Measurements from ENCODE around the gene ADARB2.

The ADARB2 gene

DNA sequence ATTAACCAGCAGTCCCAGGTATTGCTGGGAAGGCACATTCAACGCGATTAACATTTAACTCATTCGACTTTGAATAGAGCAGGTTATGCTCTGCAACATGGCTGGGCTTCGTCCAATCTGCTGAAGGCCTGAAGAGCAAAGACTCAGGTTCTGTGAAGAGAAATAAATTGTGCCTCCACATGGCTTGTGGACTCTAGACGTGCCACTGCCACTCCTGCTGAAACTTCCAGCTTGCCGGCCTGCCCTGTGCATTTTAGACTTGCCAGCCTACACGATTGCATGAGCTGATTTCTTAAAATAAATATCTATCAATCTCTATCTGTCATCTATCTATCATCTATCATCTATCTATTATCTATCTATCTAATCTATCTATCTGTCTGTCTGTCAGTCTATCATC is 543.2 kb downstream of the ADARB2 start:
- no peak for DNase-seq (ENCODE audit: low read depth, low spot score)

GRCh38 chr10:1193561-1193960 is 543.8 kb downstream of the ADARB2 start:
- DNase-seq (ENCODE audit: low read depth, low spot score): no peak

GRCh38 chr10:1191752-1192151 is 545.6 kb downstream of the ADARB2 start:
- DNase-seq (ENCODE audit: low read depth, low spot score): no peak

DNA sequence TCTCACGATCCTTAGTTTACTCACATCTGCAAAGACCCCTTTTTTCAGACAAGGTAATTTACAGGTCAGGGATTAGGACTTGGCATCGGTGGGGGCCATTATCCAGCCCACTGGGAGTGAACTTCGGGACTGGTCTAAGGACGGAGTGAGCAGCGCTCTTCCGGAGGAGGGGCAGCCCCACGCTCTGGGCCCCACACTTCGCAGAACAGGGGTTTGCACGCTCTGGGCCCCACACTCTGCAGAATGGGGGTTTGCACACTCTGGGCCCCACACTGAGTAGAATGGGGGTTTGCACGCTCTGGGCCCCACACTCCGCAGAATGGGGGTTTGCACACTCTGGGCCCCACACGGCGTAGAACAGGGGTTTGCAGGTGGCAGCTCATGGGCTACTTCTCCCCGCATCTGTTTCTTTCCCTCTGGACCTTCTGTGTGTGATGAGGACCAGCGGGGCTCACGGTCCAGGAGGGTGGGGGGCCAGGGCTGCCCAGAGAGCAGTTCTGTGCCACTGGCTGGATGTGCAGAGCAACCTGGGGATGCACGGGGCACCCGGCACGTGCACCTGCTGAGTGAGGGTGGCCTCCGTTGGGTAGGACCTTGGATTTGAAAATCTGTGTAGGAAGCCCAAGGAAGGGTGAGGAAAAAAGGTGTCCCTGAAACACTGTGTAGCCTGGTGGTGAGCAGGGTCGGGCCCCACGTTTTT is 546.4 kb downstream of the ADARB2 start:
- DNase-seq (ENCODE audit: low read depth, low spot score): no peak

DNA sequence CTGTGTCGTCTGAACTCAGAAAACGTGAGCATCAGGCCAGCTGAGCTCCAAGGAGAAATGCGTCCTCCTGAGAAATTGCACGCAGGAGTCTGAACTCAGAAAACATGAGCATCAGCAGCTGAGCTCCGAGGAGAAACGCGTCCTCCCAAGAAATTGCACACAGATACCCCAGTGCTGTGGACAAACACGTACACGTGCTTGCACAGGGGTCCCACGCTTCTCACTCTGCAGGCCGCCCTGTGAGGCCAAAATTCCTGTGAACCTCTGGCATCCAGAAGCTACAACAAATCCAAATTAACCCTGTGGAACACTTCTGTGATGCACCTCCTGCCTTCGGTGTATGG is 547.3 kb downstream of the ADARB2 start:
- DNase-seq (ENCODE audit: low read depth, low spot score): no peak

DNA sequence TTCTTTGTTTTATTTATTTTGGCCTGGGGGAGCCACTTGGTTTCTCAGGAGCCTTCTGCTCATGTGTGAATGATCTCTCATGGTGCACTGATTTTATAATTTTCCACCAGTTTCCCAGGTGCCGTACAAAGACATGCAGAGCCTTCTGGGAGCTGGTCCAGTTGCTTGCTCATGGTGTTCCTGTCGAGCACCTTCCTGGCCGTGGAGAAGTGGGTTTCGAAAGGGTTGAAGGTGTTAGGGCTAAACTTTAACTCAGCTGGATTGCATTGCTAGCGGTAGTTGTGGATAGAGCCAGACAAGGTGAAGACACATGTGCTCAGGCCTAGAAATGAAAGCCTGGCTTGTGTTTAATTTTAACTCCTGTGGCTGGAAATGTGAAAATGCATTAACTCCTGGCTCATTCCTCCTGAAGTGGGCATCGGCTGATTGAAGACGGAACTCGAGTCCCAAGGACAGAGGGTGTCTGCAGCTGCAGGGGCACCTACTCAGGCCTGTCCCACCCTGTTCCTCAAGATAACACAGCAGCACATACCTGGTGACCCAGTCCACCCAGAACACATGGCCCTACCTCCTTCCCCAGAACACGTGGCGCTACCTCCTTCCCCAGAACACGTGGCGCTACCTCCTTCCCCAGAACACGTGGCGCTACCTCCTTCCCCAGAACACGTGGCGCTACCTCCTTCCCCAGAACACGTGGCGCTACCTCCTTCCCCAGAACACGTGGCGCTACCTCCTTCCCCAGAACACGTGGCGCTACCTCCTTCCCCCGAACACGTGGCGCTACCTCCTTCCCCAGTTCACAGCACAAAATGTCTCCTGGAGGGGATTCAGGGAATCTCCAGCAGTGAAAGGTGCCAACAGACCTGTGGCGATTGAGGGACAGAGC is 547.9 kb downstream of the ADARB2 start:
- DNase-seq (ENCODE audit: low read depth, low spot score): no peak

GRCh38 chr10:1188558-1189135 is 548.7 kb downstream of the ADARB2 start:
- DNase-seq (ENCODE audit: low read depth, low spot score): no peak

DNA sequence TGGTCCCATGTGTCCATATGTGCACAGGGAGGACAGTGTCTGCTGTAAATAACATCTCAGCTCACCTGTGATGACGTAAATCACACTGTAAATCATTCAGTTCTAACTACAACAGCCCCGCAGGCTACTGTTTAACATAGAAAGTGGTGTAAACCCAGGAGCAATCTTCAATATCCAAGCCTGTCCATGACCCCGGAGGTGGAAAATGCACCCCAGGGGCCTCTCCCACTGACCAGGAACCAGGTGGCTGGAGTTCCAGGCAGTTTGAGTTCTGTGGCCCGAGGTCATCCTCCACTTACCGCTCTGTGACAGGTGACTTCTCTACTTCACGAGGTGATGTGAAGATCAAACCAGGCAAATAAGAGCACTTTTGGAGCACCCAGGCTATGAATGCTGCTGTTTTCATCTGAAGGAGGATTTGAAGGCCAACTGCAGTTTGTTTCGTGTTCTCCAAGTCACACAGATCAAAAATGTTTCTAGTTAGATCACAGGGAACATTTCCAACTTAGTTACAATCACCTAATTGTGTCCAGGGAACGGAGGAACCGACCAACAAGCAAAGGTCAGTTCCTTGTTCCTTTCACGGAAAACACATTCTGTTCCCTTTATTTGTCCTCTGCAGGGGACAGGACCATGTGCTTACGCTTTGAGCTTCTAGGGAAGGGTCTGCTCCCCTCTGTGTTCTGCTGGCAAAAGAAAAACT is 549.3 kb downstream of the ADARB2 start:
- no peak for DNase-seq (ENCODE audit: low read depth, low spot score)

DNA sequence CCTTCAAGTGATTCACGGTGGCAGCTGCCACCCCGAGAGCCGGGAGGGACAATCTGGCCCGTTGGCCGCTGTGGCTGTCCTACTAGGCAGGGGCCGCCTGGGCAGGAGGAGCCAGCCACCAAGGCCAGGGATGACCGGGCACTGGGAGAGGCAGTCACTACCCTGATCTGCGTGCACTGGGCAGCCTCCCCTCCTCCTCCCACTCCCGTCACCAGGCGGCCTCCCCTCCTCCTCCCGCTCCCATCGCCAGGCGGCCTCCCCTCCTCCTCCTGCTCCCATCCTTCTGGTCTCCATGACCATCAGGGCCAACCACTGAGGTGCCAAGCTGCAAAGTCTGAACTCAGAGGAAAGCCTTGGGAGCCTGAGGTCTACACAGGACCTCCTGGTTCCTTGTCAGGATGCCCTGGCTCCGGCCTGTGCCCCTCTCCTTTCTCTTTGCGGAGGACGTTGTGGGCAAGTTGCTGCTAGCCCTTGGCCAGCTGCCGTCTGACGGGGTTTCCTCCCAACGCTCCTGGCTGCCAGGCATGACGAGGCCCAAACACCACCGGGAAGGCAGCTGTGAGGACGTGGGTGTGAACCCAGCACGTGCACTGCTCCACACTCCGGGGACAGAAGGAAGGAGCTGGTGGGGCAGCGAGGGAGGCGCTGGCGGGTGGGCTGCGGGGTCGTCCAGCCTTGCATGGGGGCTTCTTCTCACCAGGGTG is 550.0 kb downstream of the ADARB2 start:
- DNase-seq (ENCODE audit: low read depth, low spot score): no peak

GRCh38 chr10:1186683-1186990 is 550.7 kb downstream of the ADARB2 start:
- DNase-seq (ENCODE audit: low read depth, low spot score): no peak

DNA sequence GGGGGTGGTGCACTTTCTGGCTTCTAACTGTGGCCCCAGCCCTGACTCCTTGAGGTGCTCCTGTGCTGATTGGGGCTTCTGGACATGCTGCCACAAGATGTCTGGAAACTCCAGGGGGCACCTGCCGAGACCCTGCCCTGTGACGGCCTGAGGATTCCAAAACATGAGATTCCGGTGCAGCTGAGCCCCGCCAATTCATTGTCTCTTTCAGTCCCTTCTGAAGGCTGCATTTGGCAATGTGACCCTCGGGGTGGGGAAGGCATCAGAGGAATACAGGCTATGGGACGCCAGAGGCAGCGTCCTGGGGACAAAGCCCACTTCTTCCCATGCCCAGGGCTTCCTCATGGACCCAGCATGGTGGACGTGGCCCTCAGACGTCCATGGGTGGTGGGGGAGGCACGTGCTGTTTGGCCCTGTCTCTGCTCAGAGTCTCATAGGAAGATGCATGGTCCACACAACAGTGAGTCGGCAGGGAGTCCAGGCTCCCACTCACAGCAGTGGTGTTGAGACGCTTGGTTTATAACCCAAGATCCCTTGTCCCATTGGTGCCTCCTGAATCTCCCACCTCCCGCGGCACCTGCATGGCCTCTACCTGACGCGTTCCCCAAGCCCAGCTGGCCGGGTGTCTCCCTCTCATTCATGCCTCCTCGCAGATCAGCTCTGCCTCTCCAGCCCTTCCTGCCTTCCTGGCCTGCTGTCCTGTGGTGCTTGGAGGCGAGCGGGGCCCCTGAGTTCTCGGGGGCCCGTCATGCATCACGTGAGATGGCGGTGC is 551.2 kb downstream of the ADARB2 start:
- DNase-seq (ENCODE audit: low read depth, low spot score): no peak

DNA sequence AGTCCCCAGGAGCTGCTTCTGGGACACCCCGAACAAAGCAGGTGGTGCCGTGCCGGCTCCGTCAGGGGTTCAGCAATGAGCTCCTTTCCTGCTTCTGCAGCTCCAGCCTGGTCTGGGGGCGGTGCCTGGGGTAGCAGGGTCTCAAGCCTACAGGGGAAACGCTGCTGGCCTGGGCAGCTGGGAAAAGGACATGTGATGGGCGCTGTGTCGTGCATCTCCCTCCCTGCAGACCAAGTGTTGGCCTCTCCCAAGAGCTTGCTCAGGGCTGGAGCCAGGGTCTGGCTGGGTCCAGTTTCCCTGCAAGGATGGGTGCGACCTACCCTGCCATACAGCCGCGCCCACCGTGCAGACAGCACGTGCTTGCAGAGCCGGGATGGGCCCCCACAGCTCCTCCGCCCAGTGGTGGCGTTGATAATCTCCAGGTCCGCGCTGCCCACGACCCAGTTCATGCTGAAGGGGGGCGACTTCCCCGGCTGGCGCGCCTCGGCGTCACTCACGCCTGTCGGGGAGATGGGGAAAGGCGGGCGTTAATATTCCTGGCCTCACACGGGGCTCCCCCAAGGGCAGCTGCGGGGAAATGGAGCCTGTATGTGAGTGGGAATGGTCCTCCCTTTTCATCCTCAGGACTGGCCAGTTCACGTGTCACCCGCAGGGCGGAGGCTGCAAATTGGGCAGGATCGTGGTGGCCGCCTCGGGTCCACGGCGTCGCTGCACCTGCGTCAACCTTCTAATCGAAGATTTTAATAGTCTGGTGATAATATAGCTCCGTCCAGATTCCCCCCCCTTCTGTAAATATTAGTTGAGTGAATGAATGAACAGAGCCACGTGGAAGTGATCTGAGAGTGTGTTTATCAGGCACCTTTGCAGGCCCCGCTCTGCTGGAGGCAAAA is 552.5 kb downstream of the ADARB2 start:
- no peak for DNase-seq (ENCODE audit: low read depth, low spot score)

DNA sequence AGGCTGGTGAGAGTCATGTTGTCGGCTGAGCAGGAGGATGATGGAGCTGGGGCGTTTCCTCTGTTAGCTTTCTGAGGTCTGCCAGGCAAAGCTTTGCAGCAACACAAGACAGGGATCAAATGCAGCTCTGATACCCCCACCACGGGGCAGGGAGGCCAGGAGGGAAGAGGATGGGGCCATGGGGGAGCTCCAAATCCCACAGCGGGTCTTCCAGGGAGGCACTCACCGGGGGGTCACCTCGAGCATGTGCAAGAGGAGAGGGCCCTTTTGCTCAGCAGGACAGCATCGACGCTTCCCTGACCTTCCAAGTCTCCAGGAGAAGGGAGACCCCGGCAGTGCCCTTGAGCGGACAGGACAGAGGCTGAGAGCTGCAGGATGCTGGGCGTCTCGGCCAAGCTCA is 553.6 kb downstream of the ADARB2 start:
- DNase-seq (ENCODE audit: low read depth, low spot score): no peak

- no peak for DNase-seq (ENCODE audit: low read depth, low spot score)
Measured at GRCh38 chr10:1183033-1183396, 554.3 kb downstream of the ADARB2 start.

DNA sequence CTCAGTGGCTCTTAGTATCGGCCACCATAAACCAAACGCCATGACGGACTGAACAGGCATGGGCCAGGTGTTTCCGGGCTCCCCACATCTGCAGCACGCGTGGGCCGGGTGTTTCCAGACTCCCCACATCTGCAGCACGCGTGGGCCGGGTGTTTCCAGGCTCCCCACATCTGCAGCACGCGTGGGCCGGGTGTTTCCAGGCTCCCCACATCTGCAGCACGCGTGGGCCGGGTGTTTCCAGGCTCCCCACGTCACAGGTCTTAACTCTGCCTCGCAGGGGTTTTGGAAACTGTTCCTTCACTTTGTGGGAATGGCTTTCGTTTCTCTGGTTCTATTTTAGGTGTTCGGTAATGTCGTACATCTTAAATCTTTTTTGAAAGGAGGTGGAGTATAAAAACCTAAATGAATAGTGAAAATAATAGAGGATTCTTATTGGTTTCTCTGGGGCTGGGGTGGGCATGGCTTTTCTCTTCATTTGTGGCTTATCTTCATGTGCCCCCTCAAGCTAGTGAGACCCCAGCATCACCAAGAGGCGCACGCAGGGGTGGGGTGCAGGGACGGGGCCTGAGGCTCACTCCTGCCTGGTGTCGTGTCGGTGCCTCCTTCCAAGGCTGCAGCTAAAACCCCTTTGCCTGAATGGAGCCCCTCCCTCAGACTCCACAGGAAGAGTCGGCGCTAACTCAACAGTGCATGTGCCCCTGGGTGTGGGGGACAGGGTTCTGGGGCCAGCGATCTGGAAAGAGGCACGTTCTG is 554.9 kb downstream of the ADARB2 start:
- DNase-seq (ENCODE audit: low read depth, low spot score): no peak

DNA sequence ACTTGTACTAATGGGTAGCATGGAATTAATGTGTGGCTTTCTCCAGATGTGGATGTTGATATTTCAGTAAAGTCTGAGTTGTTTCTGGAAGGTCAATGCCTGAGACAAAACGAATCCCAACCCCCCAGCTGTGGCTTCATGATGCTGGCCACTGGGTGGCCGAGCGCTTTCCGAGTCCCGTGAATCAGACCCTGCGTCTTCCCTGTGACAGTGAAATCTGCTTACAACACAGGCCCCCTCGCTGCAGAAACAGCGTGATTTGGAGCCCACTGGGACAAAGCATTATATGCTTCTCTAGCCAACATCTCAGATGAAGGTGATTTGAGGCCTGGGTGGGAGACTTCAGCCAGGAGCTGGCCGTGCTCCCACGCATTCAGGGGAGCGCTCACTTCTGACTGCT is 556.5 kb downstream of the ADARB2 start:
- no peak for DNase-seq (ENCODE audit: low read depth, low spot score)

- DNase-seq (ENCODE audit: low read depth, low spot score): no peak
Measured at GRCh38 chr10:1180071-1180730, 557.1 kb downstream of the ADARB2 start.

- no peak for DNase-seq (ENCODE audit: low read depth, low spot score)
Measured at GRCh38 chr10:1179346-1180070, 557.8 kb downstream of the ADARB2 start.
